ENCODE results near the gene RFXAP. TPM values are rescaled to one million over a fixed set of nuclear protein-coding genes. Genes with fewer than 3 reads are reported as not detected.

The RFXAP gene
- total RNA-seq, 1 experiment from 2014 or later = 4.4 TPM

- intact Hi-C loops (cut with micrococcal nuclease) = no loop called here
- H3K27me3 ChIP-seq (ENCODE audit: insufficient read depth, low read length) = no peaks in the 10 kb centered on the region
- H4K20me1 ChIP-seq (ENCODE audit: insufficient read depth) = no peaks in the 10 kb centered on the region
- H3K79me2 ChIP-seq (ENCODE audit: insufficient read depth, low read length) = no peaks in the 10 kb centered on the region
- H3K4me3 ChIP-seq (replicated peaks in 1 of 2; ENCODE audit: low read depth in 1 of 2, low read length in 2 of 2) = no peak overlapping the region
- ChIA-PET POLR2A (no interaction called here), RAD21 (ENCODE audit: low non-redundant PET in 1 of 2, low total read pairs in 2 of 2, uncharacterized antibody in 2 of 2, unreplicated experiment in 2 of 2) (no interaction called here), CTCF (interaction anchor here (2.2 kb wide), 1 partner anchor 60 kb away, joined by 5 read pairs; no protein-coding TSS in a partner anchor)
- no peaks in the 10 kb centered on the region for H3K4me1 ChIP-seq (ENCODE audit: control insufficient read depth in 1 of 2, insufficient read depth in 2 of 2, low read length in 2 of 2)
- no peaks in the 10 kb centered on the region for H3K9me3 ChIP-seq (ENCODE audit: control insufficient read depth in 1 of 2, insufficient read depth in 1 of 2, low read depth in 1 of 2, low read length in 2 of 2)
- H3K36me3 ChIP-seq (ENCODE audit: control insufficient read depth in 1 of 2, insufficient read depth in 2 of 2, low read length in 2 of 2) = no peaks in the 10 kb centered on the region
- no peaks in the 10 kb centered on the region for H3K9me2 ChIP-seq (ENCODE audit: insufficient read depth)
- TF ChIP-seq ELF1 (IDR thresholded peaks at IDR 0.05; ENCODE audit: borderline replicate concordance, low read depth) = no peak
- no peak for TF ChIP-seq ZBTB33 (IDR thresholded peaks at IDR 0.05; ENCODE audit: extremely low read depth, insufficient replicate concordance, low read length)
- TF ChIP-seq EZH2phosphoT487 (IDR thresholded peaks at IDR 0.05; ENCODE audit: borderline replicate concordance) = no peak
- no peak for TF ChIP-seq CTCF (IDR thresholded peaks at IDR 0.05 in 2 of 3, conservative IDR thresholded peaks at IDR 0.05 in 1 of 3; ENCODE audit: borderline replicate concordance in 1 of 3, insufficient read depth in 1 of 3, low read depth in 2 of 3, low read length in 2 of 3)
- no peak for TF ChIP-seq SIN3A (IDR thresholded peaks at IDR 0.05; ENCODE audit: low read depth)
- no peak for TF ChIP-seq POLR2A (IDR thresholded peaks at IDR 0.05; ENCODE audit: borderline replicate concordance, extremely low read depth, insufficient read depth, insufficient read length)
- TF ChIP-seq YY1 (IDR thresholded peaks at IDR 0.05; ENCODE audit: extremely low read depth, insufficient replicate concordance, low read depth, low read length) = no peak
- no peak for TF ChIP-seq REST (IDR thresholded peaks at IDR 0.05; ENCODE audit: low read depth)
- TF ChIP-seq ATF3 (IDR thresholded peaks at IDR 0.05) = no peak
- TF ChIP-seq ZFX (IDR thresholded peaks at IDR 0.05) = no peak
- TF ChIP-seq EGR1 (IDR thresholded peaks at IDR 0.05; ENCODE audit: low read depth) = no peak
- no peak for TF ChIP-seq FOSL1 (IDR thresholded peaks at IDR 0.05; ENCODE audit: low read depth)
- TF ChIP-seq JUND (IDR thresholded peaks at IDR 0.05) = no peak
- TF ChIP-seq TCF7L2 (IDR thresholded peaks at IDR 0.05; ENCODE audit: borderline replicate concordance, extremely low read depth, insufficient read depth, insufficient read length) = no peak
- no peak for TF ChIP-seq MAX (IDR thresholded peaks at IDR 0.05)
- TF ChIP-seq RAD21 (IDR thresholded peaks at IDR 0.05; ENCODE audit: low read depth) = no peak
- no peak for DNase-seq (ENCODE audit: low read depth, low spot score)
- no peak overlapping the region for H3K9ac ChIP-seq (ENCODE audit: low read length)
- no peak for ATAC-seq
- no peak overlapping the region for H2AFZ ChIP-seq (ENCODE audit: low read depth, low read length, poor library complexity, severe bottlenecking)
- H3K27ac ChIP-seq (ENCODE audit: low read depth, low read length) = no peak overlapping the region
- H3K4me2 ChIP-seq (ENCODE audit: low read length) = no peak overlapping the region
- no TSS peak for BruUV-seq (replicated peaks)
Observed at GRCh38 chr13:36796052-36796451, 23.0 kb upstream of the RFXAP start.

Measured in HCT116 (cell line).